ENCODE data around the gene SELENOM.
"Not testable (repeated sequence)": the region's sequence is repeated elsewhere in the genome, so short reads cannot be mapped to it uniquely, and the experiment has no call there.

The SELENOM gene

DNA sequence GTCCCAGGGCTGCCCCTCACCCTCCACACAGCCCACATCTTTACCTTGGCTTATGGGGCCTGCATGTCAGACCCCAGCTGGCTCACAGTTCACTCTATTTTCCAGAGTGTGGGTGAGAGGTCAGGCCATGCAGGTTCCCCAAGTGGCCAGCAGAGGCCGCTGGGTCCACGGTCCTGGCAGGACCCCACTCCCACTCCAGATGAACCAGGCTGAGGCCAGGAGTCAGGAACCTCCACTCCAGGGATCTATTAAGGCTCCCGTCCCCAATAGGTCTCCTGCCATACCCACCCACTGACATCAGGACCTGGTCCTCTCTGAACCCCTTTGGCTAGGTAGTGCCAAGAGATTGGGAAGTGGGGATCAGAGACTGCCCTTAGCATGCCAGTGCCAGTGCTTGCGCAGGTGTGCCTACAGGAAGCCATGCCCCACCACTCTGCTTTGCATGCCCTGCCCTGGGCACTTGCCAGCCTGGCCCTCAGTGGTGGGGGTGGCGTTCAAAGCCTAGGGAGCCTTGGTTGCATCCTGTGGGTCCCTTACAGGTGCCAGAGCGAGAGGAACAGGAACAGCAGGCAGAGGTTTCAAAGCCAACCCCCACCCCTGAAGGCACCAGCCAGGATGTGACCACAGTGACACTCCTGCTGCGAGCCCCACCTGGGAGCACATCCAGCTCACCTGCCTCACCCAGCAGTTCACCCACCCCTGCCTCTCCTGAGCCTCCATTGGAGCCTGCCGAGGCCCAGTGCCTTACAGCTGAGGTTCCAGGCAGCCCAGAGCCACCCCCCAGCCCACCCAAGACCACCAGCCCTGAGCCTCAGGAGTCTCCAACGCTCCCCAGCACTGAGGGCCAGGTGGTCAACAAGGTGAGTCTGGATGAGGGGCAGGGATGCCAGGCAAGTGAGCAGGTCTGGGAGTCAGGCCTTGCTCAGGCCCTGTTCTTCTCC lies 17.9 kb downstream of the SELENOM start:
- peak; percentile 38 for DNase-seq

DNA sequence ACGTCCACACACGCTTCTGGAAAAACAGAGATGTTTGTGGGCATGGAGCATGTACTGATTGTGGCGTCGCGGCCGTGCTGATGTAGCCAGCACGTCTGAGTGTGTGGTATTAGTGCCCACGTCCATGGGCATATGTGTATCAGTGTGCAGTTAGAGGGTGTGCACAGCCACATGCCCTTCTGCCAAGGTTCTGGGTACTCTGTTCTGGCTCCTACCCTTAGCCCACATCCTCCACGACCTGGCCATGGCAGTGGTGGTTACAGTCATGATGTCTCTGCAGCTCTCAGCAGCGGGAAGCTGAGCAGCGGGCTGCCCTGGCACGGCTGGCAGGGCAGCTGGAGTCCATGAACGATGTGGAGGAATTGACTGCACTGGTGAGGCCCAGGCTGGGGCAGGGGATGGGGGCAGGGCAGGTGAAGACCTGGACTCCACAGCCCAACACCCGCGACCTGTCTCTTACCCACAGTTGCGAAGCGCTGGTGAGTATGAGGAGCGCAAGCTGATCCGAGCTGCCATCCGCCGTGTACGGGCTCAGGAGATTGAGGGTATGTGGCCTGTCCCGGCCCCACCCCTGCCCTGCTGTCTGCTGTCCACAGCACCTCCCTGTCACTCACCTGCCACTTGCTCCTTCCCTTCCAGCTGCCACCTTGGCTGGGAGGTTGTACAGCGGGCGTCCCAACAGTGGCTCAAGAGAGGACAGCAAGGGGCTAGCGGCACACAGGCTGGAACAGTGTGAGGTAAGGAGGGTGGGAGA lies 19.0 kb downstream of the SELENOM start:
- no peak for DNase-seq

DNA sequence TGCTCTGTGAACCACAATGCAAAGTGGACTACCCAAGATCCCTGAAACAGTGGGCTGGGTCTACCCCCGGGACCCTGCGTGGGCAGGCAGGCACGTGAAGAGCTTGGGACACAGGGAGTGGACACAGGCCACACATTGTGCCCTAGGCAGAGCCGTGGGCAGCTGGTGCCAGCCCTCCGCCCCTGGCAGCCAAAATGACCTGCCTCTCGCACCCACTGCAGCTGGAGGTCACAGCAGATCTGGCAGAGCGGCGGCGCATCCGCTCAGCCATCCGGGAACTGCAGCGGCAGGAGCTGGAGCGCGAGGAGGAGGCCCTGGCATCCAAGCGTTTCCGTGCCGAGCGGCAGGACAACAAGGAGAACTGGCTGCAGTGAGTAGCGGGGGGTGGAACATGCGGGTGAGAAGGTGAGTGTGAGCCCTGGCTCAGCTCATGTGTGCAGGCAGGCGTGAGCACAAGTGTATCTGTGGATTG lies 19.6 kb downstream of the SELENOM start:
- no peak for DNase-seq

DNA sequence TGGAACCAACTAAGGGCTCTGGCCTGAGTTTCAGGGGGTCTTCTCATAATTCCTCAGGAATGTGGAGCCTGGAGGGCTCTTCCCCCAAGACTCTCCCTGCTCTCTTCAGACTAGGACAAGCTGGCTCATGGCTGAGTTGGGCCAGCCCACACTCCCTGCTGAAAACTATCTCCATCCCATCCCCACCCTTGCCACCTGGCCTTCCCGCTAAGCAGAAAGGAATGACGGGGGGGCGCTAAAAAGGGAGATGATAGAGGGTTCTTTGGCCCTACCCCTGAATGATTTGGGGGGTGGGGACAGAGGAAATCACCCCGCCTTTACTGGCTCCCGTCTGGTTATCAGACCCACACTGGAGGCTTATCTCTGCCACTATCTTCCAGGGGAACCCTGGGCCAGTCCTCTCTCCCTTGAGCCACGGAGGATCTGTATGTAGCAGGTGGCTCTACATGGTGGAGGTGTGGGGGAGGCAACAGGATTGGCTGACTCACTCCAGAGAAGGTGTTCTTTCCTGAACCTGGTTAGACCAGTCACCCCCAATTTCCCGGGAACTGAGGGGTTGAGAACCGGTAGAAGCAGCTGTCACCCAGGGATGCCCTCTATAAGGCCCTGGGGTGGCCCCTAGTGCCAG lies 20.6 kb downstream of the SELENOM start:
- DNase-seq = no peak

DNA sequence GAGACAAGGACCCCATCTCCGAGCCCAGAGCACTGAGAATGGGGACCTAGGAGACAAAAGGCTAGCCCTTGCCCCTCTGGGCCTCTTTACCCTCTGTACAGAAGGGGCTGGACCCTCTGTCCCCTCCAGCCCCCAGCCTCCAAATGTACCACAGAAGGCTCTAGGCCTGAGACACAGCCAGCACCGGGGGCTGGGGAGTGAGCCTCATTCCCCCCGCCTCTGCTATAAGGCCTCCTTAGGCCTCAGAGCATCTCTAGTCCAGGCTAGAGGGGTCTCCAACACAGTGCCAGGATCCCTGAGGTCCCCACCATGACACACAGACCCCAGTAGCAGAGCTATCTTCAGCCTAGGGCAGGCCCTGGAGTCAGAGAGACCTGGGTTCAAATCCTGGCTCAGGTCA lies 21.4 kb downstream of the SELENOM start:
- DNase-seq = no peak

DNA sequence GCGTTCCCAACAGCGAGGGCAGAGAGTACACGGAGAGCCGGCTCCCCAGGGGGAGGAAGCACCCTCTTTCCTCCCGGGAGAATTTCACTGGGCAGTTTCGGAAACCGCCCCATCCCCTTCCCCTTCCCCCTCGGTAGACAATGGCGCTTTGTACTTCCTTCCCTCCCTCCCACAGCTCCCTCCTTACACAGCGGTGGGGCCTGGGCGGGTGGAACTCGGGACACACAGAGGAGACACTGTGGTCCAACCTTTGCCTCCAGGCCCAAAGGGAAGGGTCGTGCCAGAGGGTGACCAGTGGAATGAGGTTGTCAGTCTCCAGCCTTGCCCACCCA lies 21.9 kb downstream of the SELENOM start:
- DNase-seq = no peak

DNA sequence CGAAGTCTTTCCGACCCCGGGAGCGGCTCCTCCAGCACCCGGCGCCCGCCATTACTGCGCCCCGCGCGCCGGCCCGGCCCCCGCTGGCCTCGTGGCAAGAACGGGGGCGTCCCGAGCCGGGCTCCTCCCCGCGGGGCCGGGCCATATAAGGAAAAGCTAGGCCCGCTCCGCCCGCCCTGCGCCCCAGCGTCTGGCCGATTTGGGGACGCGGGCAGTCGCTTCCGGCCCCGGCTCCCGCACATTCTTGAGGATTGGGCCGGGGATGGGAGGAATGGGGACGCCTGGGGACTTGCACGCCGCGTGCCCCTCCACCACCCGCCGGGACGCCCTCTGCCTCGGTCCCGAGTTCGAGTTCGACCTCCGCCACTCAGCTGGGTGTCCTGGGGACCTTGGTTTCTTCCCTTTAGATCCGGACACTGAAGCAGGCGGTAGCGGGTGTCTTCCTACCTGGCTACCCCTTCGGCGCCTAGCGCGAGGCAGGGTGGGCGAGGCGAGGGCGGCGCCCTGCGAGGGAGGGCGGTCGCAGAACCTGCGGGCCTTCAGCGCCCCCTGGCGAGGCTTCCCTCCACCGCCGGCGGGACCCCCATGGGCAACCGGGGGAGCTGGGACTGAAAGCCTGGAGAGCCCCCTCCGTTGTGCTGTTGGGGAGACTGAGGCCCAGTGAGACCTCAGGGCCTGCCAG lies 22.4 kb downstream of the SELENOM start:
- DNase-seq = peak; percentile 89

DNA sequence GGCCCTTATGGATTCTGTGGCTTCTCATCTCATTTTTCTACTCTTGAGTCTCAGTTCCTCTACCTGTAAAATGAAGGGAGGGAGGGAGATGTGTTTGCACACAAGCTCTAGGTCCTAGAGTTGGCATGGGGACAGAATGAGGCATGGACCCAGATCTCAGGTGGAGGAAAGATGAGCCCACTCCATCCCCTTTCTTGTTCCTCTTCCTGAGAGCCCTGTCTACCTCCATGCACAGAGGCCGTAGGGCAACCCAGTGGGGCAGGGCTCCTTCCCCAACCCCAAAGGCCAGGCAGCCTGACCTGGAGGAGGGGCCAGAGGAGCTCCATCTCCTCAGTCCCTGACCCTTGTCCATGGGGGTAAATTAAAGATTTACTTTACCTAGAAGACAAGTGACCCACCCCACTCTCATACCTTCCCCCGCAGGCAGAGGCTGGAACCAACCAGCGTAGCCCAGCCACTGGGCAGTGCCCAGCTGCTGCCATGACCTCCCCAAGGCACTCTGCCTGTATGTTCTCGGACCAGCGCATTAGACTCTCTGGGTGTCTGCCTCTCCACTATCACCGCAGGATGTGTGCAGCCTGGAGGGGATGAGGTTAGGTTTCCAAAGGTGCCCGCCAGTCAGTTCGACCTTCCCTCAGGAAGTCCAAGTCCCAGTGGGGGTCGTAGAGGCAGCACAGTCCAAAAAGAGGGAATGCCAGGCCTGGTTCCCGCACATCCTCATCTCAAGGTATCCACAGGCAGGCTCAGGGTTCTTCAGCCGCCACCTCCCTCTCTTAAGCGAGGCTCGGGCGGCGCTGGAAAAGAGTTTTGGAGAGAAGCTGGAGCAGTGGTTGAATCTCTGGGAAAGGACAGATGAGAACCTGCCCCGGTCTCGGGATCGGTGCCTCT lies 23.2 kb downstream of the SELENOM start:
- DNase-seq = no peak

DNA sequence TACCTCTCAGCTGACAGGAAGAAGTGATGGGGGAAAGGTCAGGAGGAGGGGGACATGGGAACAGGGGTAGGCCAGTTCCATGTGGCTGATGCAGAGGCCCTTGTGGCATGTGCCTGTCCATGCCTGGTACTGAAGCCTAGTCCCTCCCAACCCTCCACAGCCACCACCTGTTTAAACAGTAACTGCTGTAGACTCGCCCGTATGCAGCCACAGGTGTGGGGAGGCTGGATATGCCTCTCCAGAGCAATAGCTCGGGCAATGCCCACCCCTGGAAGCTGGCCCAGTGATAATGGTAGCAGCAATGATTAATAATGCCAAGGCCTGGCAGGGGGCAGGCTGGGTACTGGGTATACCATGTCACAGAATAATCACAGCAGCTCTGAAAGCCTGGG lies 24.0 kb downstream of the SELENOM start:
- no peak for DNase-seq

DNA sequence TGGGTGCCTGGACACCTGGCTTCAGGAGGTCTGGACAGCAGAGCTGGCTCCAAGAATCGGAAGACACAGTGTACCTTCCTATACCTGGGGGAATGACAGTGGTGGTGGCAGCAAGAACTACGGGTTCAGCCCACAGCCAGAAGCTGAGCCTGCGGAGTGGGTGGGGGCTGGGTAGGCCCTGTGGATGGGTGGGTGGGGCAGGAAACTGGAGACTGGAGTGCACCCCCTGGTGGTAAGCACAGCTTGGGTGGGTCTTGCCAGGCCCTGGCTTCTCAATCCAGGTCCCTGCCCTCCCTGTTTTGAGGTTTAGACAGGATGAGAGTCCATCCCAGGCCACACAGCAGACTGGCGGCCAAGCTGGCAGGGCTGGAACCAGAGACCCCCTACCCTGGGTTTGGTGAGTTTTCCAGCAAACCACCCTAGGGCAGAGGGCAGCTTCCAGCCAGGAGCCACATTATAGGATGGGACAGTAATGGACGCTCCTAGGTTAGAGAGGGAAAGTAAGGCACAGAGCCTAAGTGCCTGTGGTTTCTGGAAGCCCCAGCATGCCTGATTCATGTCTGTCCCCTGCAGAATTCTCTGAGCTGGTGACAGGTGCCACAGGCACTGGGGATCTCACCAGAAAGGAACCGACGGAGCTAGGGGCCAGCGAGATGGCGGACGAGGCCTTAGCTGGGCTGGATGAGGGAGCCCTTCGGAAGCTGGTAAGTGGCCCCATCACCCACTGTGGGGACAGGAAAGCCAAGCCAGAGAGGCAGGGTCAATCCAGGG lies 24.6 kb downstream of the SELENOM start:
- DNase-seq = peak; percentile 64

DNA sequence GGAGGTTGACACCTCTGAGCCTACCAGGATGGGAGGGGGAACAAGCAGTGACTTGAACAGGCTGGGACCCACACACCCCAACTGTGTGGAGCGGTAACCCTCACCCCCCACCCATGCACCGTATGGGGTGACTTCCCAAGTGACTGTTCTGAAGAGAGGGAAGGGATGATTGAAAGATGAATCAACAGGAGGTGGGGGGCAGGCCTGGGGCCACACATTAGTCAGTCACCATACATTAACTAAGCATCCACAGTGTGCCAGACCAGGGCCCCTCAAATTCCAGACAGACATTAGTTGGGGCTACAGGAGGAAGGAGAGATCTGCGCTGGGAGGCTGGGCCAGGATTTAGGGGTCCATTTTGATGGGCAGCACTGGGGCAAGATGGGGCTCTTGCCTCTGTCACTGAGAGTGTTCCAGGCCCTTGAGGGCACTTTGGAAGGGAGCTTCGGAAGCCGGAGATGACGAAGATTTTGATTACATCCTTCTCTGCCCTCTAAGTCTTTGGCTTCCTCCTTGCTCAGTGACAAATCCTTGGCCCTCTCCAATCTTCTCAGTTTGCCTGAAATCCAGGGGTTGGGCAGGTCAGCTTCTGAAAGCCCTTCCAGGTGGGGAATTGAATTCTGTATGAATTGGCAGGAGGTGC lies 25.3 kb downstream of the SELENOM start:
- no peak for DNase-seq

DNA sequence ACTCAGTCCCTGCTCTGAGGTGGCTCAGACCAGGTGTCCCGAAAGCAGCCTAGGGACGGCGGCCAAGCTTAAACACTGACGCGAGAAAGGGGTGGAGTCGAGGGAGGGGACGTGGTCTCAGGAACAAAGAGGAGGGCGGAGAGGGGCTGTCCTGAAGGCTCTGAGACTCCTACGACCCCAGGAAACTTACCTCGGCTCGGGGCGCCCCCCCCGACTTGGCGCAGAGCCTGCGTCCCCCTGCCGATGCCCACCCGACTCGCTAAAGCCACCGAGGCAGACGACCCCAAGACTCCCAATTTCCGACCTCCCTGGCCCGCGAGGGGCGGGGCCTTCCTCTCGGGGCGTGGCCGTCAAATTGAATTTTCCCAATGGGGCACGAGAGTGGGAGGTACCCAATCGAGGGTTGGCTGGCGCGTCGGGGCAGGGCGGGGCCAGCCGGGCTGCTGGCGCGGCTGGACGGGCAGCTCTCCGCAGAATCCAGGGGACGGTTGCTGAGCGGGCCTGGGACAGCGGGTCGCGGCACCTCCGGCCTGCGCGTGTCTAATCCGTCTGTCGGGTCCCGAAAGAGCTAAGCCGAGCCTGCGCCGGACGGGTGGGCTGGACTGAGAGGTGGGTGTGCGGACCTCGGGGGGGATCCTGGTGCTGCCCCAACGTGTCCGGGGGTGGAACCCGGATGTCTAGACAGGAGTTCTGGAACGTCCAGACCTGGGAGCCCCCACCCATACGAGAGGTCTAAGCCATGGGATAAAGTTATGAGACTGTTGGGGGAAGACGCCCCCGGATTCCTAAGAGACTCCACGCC lies 26.3 kb downstream of the SELENOM start, which contains the start of gene SMTN:
SMTN (plus strand) TSS at position 471 of the 802 bp plus-strand sequence. CDS start 1,941 bp downstream, outside the sequence.
- peak; percentile 89 for DNase-seq

DNA sequence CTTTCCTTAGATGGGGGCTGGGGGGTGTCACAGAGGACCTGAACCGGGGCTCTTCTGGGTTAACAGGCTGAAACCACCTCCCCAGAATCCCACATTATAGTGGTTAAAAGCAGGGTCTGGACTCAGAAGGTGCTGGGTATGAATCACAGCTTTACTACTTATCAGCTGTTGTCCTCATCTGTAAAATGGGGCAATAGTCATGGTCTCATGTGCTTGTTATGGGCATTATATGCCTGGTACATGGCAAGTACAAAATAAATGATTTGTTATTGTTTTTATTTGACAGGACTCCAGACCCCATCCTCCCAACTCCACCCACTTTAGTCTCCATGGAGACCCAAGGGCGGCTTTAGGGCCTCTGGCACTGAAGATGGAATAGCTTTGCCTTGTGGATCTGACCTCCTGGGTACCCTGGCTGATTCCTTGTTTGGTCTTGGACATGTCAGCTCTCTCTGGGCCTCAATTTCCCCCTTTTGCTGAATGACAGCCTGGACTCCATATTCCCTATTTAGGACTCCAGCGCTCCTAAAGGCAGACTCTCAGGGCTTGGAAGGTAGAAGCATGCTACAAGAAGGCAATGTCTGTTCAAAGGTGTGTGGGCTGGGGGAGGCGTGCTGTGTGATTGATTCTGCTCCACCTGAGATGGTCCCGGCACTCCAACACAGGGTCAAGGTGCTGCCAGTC lies 27.1 kb downstream of the SELENOM start:
- no peak for DNase-seq

DNA sequence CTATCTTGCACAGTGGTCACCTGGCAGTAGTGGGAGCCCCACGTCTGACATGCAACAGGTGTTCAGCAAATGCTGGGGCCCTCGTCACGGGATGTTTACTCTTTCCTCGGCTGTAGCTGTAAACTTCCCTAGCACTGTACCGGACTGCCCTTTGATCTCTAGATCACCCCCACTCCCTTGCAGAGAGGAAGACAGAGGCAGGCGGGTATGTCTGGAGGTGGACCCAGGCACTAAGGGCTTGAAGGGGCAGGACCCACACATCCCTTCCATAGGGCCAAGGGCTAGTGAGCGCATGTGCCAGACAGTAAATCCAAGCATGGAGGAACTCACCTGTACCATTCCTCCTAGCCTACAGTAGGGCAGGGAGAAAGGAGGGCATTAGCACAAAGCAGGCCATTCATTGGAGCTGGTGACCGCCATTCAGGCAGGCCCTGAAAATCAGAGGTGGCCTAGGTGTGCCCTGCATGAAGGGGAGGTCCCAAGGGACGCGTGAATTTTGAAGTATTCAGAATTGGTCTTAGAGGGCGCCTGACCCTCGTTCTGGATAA lies 28.2 kb downstream of the SELENOM start:
- DNase-seq = no peak

DNA sequence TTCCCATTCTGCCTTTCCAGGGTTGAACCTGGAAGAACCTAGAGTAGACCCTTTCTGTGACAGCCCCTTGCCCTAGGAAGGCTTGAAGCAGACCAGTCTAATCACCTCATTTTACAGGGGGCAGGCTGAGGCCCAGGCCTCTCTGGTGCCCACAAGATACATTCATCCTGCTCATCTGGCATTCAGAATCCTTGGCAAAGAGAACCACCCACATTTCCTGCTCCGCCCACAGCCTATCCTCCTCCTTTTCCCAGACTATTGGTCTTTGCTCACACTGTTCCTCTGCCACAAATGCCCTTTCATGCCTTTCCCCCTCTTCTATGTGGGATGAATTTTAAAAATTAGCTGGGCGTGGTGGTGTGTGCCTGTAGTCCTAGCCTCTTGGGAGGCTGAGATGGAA lies 29.0 kb downstream of the SELENOM start:
- DNase-seq = not testable (repeated sequence)

DNA sequence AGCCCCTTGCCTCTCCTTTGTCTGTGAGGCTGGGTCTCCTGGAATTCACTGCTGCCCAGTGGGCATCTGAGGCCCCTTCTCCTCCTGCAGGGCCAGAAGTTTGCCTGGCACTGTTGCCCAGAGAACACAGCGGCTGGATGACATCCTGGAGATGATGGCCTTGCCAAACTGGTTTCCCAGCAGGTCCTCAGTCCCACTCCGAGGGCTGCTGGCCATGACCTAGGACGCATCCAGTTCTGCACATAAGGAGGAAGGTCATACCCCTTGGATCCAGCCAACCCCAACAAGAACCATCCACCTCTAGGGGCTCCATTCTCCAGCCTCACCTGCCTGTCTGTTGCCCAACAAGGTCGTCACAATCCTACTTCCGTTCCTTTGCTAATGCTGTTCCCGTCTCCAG lies 29.7 kb downstream of the SELENOM start:
- no peak for DNase-seq

DNA sequence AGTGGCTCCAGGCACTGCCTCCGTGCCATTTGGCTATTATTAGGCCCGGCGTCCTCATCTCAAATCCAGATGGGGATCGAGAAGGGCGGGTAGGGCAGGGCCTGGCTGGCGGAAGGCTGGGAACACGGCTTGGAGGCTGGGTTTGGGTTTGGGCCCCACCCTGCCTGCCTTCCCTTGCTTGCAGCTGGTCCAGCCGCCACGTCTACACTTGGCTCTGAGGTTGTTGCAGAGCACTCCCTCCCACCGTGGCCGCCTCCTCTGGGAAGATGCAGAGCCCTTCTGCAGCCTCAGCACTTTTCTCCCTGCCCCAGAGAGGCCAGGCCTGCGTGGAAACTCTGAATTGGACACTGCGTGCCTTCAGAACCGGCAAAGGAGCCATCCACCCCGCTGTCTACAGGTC lies 31.4 kb downstream of the SELENOM start:
- DNase-seq = no peak

DNA sequence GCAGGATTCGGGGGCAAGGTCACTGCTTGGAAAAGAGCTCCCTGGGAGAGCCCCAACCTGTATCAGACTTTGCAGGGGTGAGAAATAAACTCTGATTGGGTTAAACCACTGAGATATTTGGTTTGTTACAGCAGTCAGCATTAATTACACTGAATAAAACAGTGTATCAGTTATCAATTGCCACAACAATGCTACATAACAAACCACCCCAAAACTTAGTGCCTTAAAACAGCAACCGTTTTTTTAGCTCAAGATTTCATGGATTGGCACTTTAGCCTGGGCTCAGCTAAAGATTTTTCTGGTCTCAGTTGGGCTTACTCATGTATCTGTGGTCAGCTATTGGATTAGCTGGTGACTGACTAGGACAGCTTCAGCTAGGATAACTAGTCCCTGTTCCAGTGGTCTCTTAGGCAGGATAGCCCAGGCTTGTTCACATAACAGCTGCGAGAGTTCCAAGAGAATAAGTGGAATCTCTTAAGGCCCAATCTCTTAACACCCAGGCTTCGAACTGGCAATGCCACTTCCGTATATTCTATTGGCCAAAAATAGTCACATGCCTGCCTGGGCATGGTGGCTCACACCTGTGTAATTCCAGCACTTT lies 33.7 kb downstream of the SELENOM start:
- not testable (repeated sequence) for DNase-seq

All from stimulated activated CD4-positive, alpha-beta T cell treated with anti-CD3 and anti-CD28 coated beads, Interleukin-4, amount 100 ng/mL, for 24 hours (primary cell).